AG04450 (cell line): ENCODE data around the gene USP37. TPM values are rescaled to one million over a fixed set of nuclear protein-coding genes. Genes with fewer than 3 reads are reported as not detected.

Experiments
- CTCF ChIA-PET: fragments of 300-600, 350-600 bp; formaldehyde crosslinking; extraction: SDS; loops from one replicate; lab custom pipeline; 2022; ENCODE audit warnings: antibody characterized with exemption, inconsistent platforms; lab: Charles Lee
- POLR2A ChIA-PET: fragments of 350-600 bp; formaldehyde crosslinking; extraction: SDS; loops from one replicate; lab custom pipeline; 2021; ENCODE audit warnings: antibody characterized with exemption, inconsistent platforms; lab: Yijun Ruan, JAX
- DNase-seq: peaks from one replicate; pipeline ENCODE4 v3.0.0-alpha.2; 2011; ENCODE audit warnings: low read depth, low spot score
- H3K27ac ChIP-seq: one replicate; pipeline ENCODE4 v1.5.1; 2012; ENCODE audit warnings: low read depth, low read length, control low read depth
- H3K27me3 ChIP-seq: one replicate; pipeline ENCODE4 v1.6.0; 2012; ENCODE audit warnings: low read length; ENCODE audit not compliant: control insufficient read depth, insufficient read depth
- H3K4me3 ChIP-seq: 2 replicates; pipeline ENCODE4 v1.5.1; 2011; ENCODE audit warnings: mild to moderate bottlenecking, low read depth, low read length, control low read depth
- H3K9me3 ChIP-seq: 2 replicates; pipeline ENCODE4 v1.5.1; 2012; ENCODE audit warnings: low read length; ENCODE audit not compliant: control insufficient read depth, insufficient read depth
- polyA plus RNA-seq: library from polyadenylated mRNA; depleted of rRNA; stranded (reverse); fragments of >200 nt; gene quantifications from 2 replicates; pipeline ENCODE4 v1.2.3, GENCODE V29; 2011
- TF ChIP-seq, protein P1 (sequence below): IDR thresholded peaks from 2 replicates; pipeline ENCODE4 v1.5.1; 2011; ENCODE audit warnings: low read depth, low read length, control low read depth, inconsistent platforms

USP37 gene
- polyA plus RNA-seq, 1 experiment, result 4.9 TPM

DNA sequence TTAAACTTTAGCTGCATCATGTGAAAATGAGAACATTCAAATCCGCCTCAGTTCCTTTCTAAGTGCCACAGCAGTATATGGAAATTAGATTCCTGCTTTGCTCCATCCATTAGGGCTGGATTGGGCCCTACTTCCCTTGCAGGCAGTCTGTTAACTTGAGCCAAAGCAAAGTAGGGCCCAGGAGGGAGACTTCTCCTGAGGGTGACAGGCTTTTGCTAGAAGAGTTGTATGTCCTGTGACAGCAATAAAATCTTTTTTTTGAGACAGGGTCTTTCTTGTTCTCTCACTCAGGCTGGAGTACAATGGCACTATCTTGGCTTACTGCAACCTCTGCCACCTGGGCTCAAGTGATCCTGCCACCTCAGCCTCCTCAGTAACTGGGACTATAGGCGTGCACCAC, 121.1 kb downstream of the USP37 start:
- Histone ChIP-seq H3K9me3 (no peaks in the 10 kb centered on the region), H3K4me3 (no peak overlapping the region), H3K27me3 (no peaks in the 10 kb centered on the region), H3K27ac (no peak overlapping the region)
- no peak for DNase-seq
- POLR2A ChIA-PET, result no interaction called here
- CTCF ChIA-PET, result interaction anchor here (0.6 to 2.0 kb wide), 2 partner anchors 19 to 89 kb away, joined by 5 read pairs; no protein-coding TSS in a partner anchor
- TF ChIP-seq, protein P1, sequence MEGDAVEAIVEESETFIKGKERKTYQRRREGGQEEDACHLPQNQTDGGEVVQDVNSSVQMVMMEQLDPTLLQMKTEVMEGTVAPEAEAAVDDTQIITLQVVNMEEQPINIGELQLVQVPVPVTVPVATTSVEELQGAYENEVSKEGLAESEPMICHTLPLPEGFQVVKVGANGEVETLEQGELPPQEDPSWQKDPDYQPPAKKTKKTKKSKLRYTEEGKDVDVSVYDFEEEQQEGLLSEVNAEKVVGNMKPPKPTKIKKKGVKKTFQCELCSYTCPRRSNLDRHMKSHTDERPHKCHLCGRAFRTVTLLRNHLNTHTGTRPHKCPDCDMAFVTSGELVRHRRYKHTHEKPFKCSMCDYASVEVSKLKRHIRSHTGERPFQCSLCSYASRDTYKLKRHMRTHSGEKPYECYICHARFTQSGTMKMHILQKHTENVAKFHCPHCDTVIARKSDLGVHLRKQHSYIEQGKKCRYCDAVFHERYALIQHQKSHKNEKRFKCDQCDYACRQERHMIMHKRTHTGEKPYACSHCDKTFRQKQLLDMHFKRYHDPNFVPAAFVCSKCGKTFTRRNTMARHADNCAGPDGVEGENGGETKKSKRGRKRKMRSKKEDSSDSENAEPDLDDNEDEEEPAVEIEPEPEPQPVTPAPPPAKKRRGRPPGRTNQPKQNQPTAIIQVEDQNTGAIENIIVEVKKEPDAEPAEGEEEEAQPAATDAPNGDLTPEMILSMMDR, result no peak

DNA sequence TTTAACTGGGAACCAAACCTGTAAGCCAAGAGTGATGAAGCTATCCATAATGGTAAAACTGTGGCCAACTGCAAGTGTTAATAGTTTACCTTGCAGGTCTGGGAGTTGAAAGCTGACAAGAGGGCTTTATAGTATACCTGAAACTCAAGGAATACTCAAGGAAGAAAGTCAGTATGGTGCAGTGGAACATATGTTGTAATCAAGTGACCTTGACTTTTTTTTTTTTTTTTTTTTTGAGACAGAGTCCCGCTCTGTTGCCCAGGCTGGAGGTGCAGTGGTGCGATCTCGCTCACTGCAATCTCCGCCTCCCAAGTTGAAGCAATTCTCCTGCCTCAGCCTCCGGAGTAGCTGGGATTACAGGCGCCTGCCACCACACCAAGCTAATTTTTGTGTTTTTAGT, 121.6 kb downstream of the USP37 start:
- H3K4me3 ChIP-seq, result no peak overlapping the region
- TF ChIP-seq, protein P1, result no peak
- no peak for DNase-seq
- ChIA-PET POLR2A (no interaction called here), CTCF (interaction anchor here (0.6 to 2.0 kb wide), 2 partner anchors 20 to 89 kb away, joined by 5 read pairs; no protein-coding TSS in a partner anchor)
- no peak overlapping the region for H3K27ac ChIP-seq
- no peaks in the 10 kb centered on the region for H3K9me3 ChIP-seq
- H3K27me3 ChIP-seq, result no peaks in the 10 kb centered on the region

DNA sequence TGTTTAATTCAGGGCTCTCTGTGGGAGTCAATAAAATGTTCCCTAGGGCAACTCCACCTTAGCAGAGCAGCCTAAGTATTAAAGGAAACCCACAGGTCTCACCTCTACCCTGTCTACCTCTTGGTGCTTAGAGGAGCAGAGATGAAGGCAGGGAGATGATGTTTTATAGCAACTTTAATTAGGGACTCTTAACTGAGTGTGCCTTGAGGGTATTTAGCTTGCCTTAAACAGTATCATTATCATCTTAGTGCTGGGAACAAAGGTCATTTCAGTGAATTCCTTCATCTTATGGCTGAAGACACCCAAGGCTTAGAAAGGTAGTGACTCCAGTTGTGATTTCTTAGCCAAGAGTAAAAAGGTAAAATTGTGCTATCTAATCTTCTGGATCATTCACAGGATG, 122.5 kb downstream of the USP37 start:
- TF ChIP-seq, protein P1, result no peak
- ChIA-PET CTCF (interaction anchor here (2.0 kb wide), 1 partner anchor 21 kb away, joined by 5 read pairs; no protein-coding TSS in a partner anchor), POLR2A (no interaction called here)
- Histone ChIP-seq H3K27ac (no peak overlapping the region), H3K9me3 (no peaks in the 10 kb centered on the region), H3K4me3 (no peak overlapping the region), H3K27me3 (no peaks in the 10 kb centered on the region)
- no peak for DNase-seq

DNA sequence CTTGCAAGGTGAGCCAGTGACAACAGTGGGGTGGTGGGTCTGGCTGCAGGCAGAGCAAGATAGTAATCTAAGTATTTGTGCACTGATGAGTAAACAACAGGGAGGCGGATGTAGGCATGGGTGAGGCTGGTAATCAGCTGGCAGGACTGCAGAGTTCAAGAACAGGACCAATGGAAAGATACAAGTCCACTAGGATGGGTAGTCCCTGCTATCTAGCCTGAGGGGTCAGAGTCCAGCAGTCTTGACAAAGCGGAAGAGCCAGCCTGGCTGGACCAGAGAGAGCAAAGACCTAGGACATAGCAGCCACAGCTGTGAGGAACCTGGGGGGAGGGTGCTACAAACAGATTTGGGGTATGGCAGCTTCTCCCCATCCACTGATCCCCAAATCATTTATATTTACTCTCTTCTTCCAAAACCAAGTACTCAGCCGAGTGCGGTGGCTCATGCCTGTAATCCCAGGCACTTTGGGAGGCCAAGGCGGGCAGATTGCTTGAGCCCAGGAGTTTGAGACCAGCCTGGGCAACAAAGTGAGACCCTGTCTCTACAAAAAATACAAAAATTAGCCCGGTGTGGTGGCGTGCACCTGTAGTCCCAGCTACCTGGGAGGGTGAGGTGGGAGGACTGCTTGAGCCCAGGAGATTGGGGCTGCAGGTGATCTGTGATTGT, 123.3 kb downstream of the USP37 start:
- H3K27ac ChIP-seq, result no peak overlapping the region
- H3K9me3 ChIP-seq, result no peaks in the 10 kb centered on the region
- POLR2A ChIA-PET, result interaction anchor here (0.7 kb wide), 1 partner anchor 41 kb away, joined by 3 read pairs; no protein-coding TSS in a partner anchor
- H3K27me3 ChIP-seq, result no peaks in the 10 kb centered on the region
- no peak for DNase-seq
- TF ChIP-seq, protein P1, result no peak
- CTCF ChIA-PET, result no interaction called here
- no peak overlapping the region for H3K4me3 ChIP-seq

DNA sequence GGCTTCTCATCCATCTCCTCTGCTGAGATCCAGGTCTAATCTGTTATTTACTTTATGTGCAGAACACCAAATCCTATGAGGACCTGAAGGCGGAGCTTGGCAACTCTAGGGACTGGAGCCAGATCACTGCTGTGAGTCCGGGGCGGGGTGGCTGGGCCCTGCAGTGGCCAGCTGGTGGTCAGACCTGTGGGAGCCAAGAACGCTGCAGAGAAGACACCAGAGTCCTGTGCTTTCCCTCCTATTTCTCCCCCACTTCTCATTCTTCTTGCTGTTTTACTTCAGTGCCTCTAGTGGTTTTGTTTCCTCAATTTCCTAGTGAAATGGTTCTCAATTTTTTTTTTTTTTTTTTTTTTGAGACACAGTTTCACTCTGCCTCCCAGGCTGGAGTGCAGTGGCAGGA, 129.6 kb downstream of the USP37 start:
- ChIA-PET CTCF (interaction anchor here (0.7 kb wide), 1 partner anchor 221 kb away, joined by 6 read pairs; the partner anchor contains the start of genes BCS1L and ZNF142), POLR2A (interaction anchor here (1.1 kb wide), 1 partner anchor 11 kb away, joined by 11 read pairs; no protein-coding TSS in a partner anchor)
- TF ChIP-seq, protein P1, result no peak
- no peak for DNase-seq
- Histone ChIP-seq H3K27me3 (peaks cover 3% of the 10 kb centered on the region), H3K4me3 (no peak overlapping the region), H3K9me3 (no peaks in the 10 kb centered on the region), H3K27ac (no peak overlapping the region)
